ENCODE data around the gene ANKRD30BL. TPM values are rescaled to one million over a fixed set of nuclear protein-coding genes. Genes with fewer than 3 reads are reported as not detected.
A peak's percentile ranks its signal among the peaks of the same experiment; 100 is the strongest.
"Not testable (repeated sequence)": the region's sequence is repeated elsewhere in the genome, so short reads cannot be mapped to it uniquely, and the experiment has no call there.

ANKRD30BL gene
- total RNA-seq = not detected
- long read RNA-seq, donor 1, partial matches to known transcripts = 0 of 1 reads
- long read RNA-seq, donor 1, other reads (novel, unspliced or antisense) = 1 of 1 reads
- long read RNA-seq, donor 2 = 0 reads

GRCh38 chr2:132161161-132162124 lies at the start of gene ANKRD30BL:
TSS of gene ANKRD30BL (minus strand) at chr2:132161952. CDS start at chr2:132161705, 247 bp downstream.
- DNase-seq; intact Hi-C loops (cut with DNase I, micrococcal nuclease); H3K4me3 ChIP-seq: not testable (repeated sequence)

GRCh38 chr2:132202866-132203265 lies 41.1 kb upstream of the ANKRD30BL start:
- intact Hi-C loops (cut with DNase I, micrococcal nuclease); H3K9me3 ChIP-seq; H3K4me1 ChIP-seq (ENCODE audit: low read depth); ATAC-seq; H3K36me3 ChIP-seq (ENCODE audit: low read depth); H3K4me3 ChIP-seq; DNase-seq: not testable (repeated sequence)

More at GRCh38 chr2:132161161-132162124, at the start of gene ANKRD30BL:
- not testable (repeated sequence) for H3K4me1 ChIP-seq (ENCODE audit: low read depth); ATAC-seq; H3K36me3 ChIP-seq (ENCODE audit: low read depth); H3K9me3 ChIP-seq

- H3K4me1 ChIP-seq (ENCODE audit: low read depth); ATAC-seq; H3K9me3 ChIP-seq; H3K4me3 ChIP-seq; H3K36me3 ChIP-seq (ENCODE audit: low read depth); DNase-seq; intact Hi-C loops (cut with DNase I, micrococcal nuclease): not testable (repeated sequence)
Measured at GRCh38 chr2:132192854-132193253, 31.1 kb upstream of the ANKRD30BL start.

DNA sequence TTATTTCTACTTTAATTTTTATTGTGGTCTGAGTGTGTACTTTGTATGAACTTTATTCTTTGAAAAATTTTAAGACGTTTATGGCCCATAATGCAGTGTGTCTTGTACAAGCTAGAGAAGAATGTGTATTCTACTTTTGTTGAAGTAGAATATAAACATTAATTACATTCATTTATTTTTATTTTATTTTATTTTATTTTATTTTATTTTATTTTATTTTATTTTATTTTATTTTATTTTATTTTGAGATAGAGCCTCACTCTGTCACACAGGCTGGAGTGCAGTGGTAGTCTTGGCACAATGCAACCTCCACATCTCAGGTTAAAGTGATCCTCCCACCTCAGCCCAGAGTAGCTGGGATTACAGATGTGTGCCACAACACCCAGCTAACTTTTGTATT lies 5.3 kb upstream of the ANKRD30BL start:
- H3K36me3 ChIP-seq (ENCODE audit: low read depth); DNase-seq; H3K4me1 ChIP-seq (ENCODE audit: low read depth); ATAC-seq; H3K9me3 ChIP-seq; H3K4me3 ChIP-seq; intact Hi-C loops (cut with DNase I, micrococcal nuclease): not testable (repeated sequence)

- H3K4me1 ChIP-seq (ENCODE audit: low read depth); ATAC-seq; H3K9me3 ChIP-seq; DNase-seq; intact Hi-C loops (cut with DNase I, micrococcal nuclease); H3K4me3 ChIP-seq; H3K36me3 ChIP-seq (ENCODE audit: low read depth): not testable (repeated sequence)
Measured at GRCh38 chr2:132162125-132162660, 441 bp upstream of the ANKRD30BL start.

DNA sequence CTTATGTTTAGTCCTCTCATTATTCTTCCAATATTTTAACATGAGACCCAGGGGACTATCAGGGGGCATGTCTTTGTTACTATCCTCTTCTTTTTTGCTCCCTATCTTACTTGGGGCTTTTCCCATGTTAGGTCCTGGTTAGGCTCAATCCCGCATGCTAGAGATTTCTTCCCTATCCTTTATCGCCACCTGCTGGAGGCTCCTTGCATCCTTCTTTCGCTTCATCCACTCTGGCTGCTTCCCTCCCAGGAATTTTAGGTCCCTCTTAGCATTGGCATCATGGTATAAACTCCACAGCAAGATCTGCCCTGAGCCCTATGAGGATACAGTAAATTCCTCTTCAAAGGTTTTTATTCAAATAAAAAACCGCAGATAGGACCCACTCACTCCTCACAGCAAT lies 15.0 kb downstream of the ANKRD30BL start:
- H3K4me3 ChIP-seq; intact Hi-C loops (cut with DNase I, micrococcal nuclease); H3K36me3 ChIP-seq (ENCODE audit: low read depth); H3K4me1 ChIP-seq (ENCODE audit: low read depth); H3K9me3 ChIP-seq; ATAC-seq: not testable (repeated sequence)
- DNase-seq = peak in 1 of 3 donors; percentile 70

Data from mucosa of descending colon (tissue), 3 donors.